Fibroblast of lung (primary cell): Measurements from ENCODE around the gene MYPN. TPM values are rescaled to one million over a fixed set of nuclear protein-coding genes. Genes with fewer than 3 reads are reported as not detected.

Experiments used
- DNase-seq, 2 donors: peaks; one replicate each; pipeline versions ENCODE4 v3.0.0 to v3.0.0-alpha.2; 2010; ENCODE audit warnings: low read depth in 2 of 2
- H2AFZ ChIP-seq: 2 replicates; pipeline ENCODE4 v1.5.1; 2012; ENCODE audit warnings: low read length, control low read depth, inconsistent platforms
- H3K27ac ChIP-seq: 2 replicates; pipeline ENCODE4 v1.5.1; 2011; ENCODE audit warnings: low read length, control low read depth; ENCODE audit not compliant: insufficient read depth
- H3K27me3 ChIP-seq: 2 replicates; pipeline ENCODE4 v1.5.1; 2011; ENCODE audit warnings: mild to moderate bottlenecking, low read length; ENCODE audit not compliant: control insufficient read depth, insufficient read depth
- H3K36me3 ChIP-seq: 2 replicates; pipeline ENCODE4 v1.5.1; 2011; ENCODE audit warnings: low read length; ENCODE audit not compliant: control insufficient read depth, insufficient read depth
- H3K4me1 ChIP-seq: 2 replicates; pipeline ENCODE4 v1.5.1; 2011; ENCODE audit warnings: low read length; ENCODE audit not compliant: control insufficient read depth, insufficient read depth; ENCODE audit errors: extremely low read depth
- H3K4me2 ChIP-seq: 2 replicates; pipeline ENCODE4 v1.5.1; 2011; ENCODE audit warnings: low read length, control low read depth; ENCODE audit not compliant: insufficient read depth; ENCODE audit errors: extremely low read depth
- H3K4me3 ChIP-seq, 4 experiments: fragments of 200-600 bp in 1 of 4; sonication (generic) in 1 of 4; replicated peaks in 1 of 4; 2 replicates each; pipeline ENCODE4 v1.5.1; 2011 to 2016; ENCODE audit warnings: low read length in 4 of 4, low read depth in 3 of 4, mild to moderate bottlenecking in 3 of 4, control low read depth in 2 of 4, inconsistent platforms in 1 of 4, mixed read lengths in 1 of 4; ENCODE audit not compliant: insufficient read depth in 1 of 4; ENCODE audit errors: control extremely low read depth in 1 of 4
- H3K79me2 ChIP-seq: 2 replicates; pipeline ENCODE4 v1.5.1; 2012; ENCODE audit warnings: mild to moderate bottlenecking, low read length, inconsistent platforms; ENCODE audit not compliant: control insufficient read depth, insufficient read depth
- H3K9ac ChIP-seq: 2 replicates; pipeline ENCODE4 v1.5.1; 2011; ENCODE audit warnings: mild to moderate bottlenecking, low read length, control low read depth; ENCODE audit not compliant: insufficient read depth
- H3K9me3 ChIP-seq: 2 replicates; pipeline ENCODE4 v1.5.1; 2012; ENCODE audit warnings: low read depth, low read length; ENCODE audit not compliant: control insufficient read depth, insufficient read depth
- H4K20me1 ChIP-seq: 2 replicates; pipeline ENCODE4 v1.5.1; 2011; ENCODE audit warnings: low read length; ENCODE audit not compliant: control insufficient read depth, insufficient read depth; ENCODE audit errors: extremely low read depth
- EZH2 ChIP-seq: IDR thresholded peaks from 2 replicates; pipeline ENCODE4 v1.5.1; 2012; ENCODE audit warnings: low read length, control low read depth, mild to moderate bottlenecking; ENCODE audit errors: missing control alignments
- polyA plus RNA-seq, 2 donors: library from polyadenylated mRNA; depleted of rRNA in 1 of 2; stranded (reverse) in 1 of 2; unstranded in 1 of 2; fragments of >200 nt; gene quantifications; 2 replicates each; pipeline ENCODE4 v1.2.1, GENCODE V29; 2011 to 2012; ENCODE audit warnings: missing spikeins in 1 of 2
- total RNA-seq: library from RNA; depleted of rRNA; stranded (reverse); fragments of >200 nt; gene quantifications from 2 replicates; pipeline ENCODE4 v1.2.1, GENCODE V29; 2014
- TF ChIP-seq, protein P1 (sequence below), 2 donors: IDR thresholded peaks in 1 of 2; conservative IDR thresholded peaks in 1 of 2; 1 replicate in 1 of 2; 2 replicates in 1 of 2; pipeline ENCODE4 v1.5.1; 2011 to 2012; ENCODE audit warnings: low read length in 2 of 2, control low read depth in 1 of 2, inconsistent platforms in 1 of 2, low read depth in 1 of 2, mild to moderate bottlenecking in 1 of 2

Gene MYPN
- total and polyA plus RNA-seq, 2 donors (not counting 1 experiment from before 2014, with no cell fraction given): 0.77 to 1.2 TPM

DNA sequence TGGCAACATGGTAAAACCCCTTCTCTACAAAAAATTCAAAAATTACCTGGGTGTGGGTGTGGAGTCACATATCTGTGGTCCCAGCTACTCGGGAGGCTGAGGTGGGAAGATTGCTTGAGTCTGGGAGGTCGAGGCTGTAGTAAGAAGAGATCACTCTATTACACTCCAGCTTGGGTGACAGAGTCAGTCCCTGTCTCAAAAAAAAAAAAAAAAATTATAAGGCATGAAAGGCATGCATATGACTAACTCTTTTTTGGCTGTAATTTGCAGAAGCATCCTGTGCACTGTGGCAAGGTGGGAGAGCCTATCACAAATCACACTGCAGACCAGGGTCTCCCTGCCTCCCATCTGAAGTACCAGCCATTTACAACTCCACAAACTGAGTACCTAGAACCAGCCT lies 14.1 kb upstream of the MYPN start:
- Histone ChIP-seq H3K27me3 (no peaks in the 10 kb centered on the region), H3K9ac (no peak overlapping the region), H3K4me2 (peak overlapping the region; percentile 13), H3K36me3 (no peaks in the 10 kb centered on the region), H3K27ac (peak overlapping the region; percentile 80), H3K4me3 (no peak overlapping the region), H2AFZ (no peak overlapping the region), H4K20me1 (no peaks in the 10 kb centered on the region), H3K9me3 (no peaks in the 10 kb centered on the region), H3K79me2 (no peaks in the 10 kb centered on the region), H3K4me1 (peaks cover 19% of the 10 kb centered on the region)
- TF ChIP-seq EZH2: no peak
- TF ChIP-seq, protein P1, sequence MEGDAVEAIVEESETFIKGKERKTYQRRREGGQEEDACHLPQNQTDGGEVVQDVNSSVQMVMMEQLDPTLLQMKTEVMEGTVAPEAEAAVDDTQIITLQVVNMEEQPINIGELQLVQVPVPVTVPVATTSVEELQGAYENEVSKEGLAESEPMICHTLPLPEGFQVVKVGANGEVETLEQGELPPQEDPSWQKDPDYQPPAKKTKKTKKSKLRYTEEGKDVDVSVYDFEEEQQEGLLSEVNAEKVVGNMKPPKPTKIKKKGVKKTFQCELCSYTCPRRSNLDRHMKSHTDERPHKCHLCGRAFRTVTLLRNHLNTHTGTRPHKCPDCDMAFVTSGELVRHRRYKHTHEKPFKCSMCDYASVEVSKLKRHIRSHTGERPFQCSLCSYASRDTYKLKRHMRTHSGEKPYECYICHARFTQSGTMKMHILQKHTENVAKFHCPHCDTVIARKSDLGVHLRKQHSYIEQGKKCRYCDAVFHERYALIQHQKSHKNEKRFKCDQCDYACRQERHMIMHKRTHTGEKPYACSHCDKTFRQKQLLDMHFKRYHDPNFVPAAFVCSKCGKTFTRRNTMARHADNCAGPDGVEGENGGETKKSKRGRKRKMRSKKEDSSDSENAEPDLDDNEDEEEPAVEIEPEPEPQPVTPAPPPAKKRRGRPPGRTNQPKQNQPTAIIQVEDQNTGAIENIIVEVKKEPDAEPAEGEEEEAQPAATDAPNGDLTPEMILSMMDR (conservative IDR thresholded peaks at IDR 0.05 in 1 of 2, IDR thresholded peaks at IDR 0.05 in 1 of 2; ENCODE audit: low read depth in 1 of 2, low read length in 2 of 2): no peak
- DNase-seq: peak in 1 of 2 donors; percentile 89

DNA sequence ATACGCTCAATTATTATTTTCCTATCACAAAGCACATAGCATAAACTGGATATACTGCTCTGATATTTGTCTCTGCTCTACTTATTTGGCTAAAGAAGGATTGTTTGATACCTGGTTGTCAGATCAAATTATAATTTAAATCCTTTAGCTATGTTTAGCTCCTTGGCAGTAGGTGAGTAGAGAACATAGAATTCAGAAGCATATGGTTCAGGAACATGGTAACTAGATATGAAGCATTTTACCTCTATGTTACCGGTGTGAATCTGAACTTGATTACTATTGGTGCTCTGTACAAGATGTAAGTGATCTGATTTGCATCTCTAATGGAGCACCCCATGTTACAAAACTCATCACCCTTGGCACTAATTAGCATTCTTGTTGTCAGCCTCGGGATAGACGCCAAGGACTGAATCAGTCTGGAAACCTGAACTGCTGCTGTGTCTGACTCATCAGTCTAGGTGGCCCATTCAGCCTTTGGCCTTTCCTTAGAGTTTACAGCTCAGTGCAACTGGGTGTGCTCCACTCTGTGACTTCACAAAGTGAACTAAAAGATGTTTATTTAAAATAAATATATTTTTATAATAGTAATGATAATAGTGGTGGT lies 12.3 kb upstream of the MYPN start:
- no peaks in the 10 kb centered on the region for H3K36me3 ChIP-seq
- H3K79me2 ChIP-seq: no peaks in the 10 kb centered on the region
- peaks cover 19% of the 10 kb centered on the region for H3K4me1 ChIP-seq
- peak; percentile 93 to 96 for DNase-seq
- no peaks in the 10 kb centered on the region for H3K9me3 ChIP-seq
- H3K4me3 ChIP-seq: no peak overlapping the region
- no peak overlapping the region for H3K9ac ChIP-seq
- H3K4me2 ChIP-seq: peak overlapping the region; percentile 32
- no peaks in the 10 kb centered on the region for H4K20me1 ChIP-seq
- TF ChIP-seq, protein P1 (conservative IDR thresholded peaks at IDR 0.05 in 1 of 2, IDR thresholded peaks at IDR 0.05 in 1 of 2; ENCODE audit: low read depth in 1 of 2, low read length in 2 of 2): no peak
- no peak for TF ChIP-seq EZH2
- H2AFZ ChIP-seq: no peak overlapping the region
- H3K27me3 ChIP-seq: no peaks in the 10 kb centered on the region
- peak overlapping the region; percentile 72 for H3K27ac ChIP-seq

DNA sequence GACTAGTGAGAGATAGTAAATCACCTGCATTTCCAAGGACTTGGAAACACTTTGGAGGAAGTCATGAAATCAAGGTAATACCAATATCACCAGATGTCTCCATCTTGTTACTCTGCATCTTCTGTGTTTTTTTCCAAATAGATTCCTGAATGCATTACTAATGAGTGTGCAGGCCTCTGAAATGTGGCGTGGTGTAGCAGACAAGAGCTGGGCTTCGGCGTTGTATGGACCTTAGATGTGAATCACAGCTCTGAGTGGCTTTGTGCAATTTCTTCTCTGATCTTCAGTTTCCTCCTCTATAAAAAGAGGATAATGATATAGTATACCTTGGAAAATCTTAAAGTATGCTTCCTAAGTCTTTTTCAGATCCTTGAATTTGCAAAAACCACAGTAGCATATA lies 9.6 kb upstream of the MYPN start:
- Histone ChIP-seq H3K4me2 (no peak overlapping the region), H4K20me1 (no peaks in the 10 kb centered on the region), H2AFZ (no peak overlapping the region), H3K9me3 (no peaks in the 10 kb centered on the region), H3K9ac (no peak overlapping the region), H3K79me2 (no peaks in the 10 kb centered on the region), H3K4me3 (no peak overlapping the region), H3K27me3 (no peaks in the 10 kb centered on the region), H3K27ac (no peak overlapping the region), H3K4me1 (peaks cover 14% of the 10 kb centered on the region), H3K36me3 (no peaks in the 10 kb centered on the region)
- peak; percentile 53 to 91 for DNase-seq
- TF ChIP-seq, protein P1 (conservative IDR thresholded peaks at IDR 0.05 in 1 of 2, IDR thresholded peaks at IDR 0.05 in 1 of 2; ENCODE audit: low read depth in 1 of 2, low read length in 2 of 2): no peak
- TF ChIP-seq EZH2: no peak
